Measurements from ENCODE around the gene NUP205.

Gene NUP205

GRCh38 chr7:135697276-135698049 is 139.7 kb downstream of the NUP205 start:
- TF ChIP-seq CTCF (IDR thresholded peaks at IDR 0.05; ENCODE audit: borderline replicate concordance, extremely low read depth, low read length, poor library complexity, severe bottlenecking) (no peak), EZH2 (IDR thresholded peaks at IDR 0.05; ENCODE audit: borderline replicate concordance, low read depth, low read length, severe bottlenecking) (no peak)
- H2AFZ ChIP-seq (ENCODE audit: low read depth, low read length) = no peak overlapping the region
- DNase-seq (no peak), ATAC-seq (ENCODE audit: insufficient read depth, low read depth) (no peak)
- H3K36me3 ChIP-seq (ENCODE audit: insufficient read depth, low read length) = 0 out of 2 replicates have a peak, but pooled peaks cover 2% of the 10 kb centered on the region
- no peaks in the 10 kb centered on the region for H3K9me3 ChIP-seq (ENCODE audit: insufficient read depth, low read length, severe bottlenecking)
- H3K4me2 ChIP-seq (ENCODE audit: insufficient read depth, low read length) = no peak overlapping the region
- H4K20me1 ChIP-seq (ENCODE audit: insufficient read depth, low read length) = no peaks in the 10 kb centered on the region
- no peak overlapping the region for H3K9ac ChIP-seq (ENCODE audit: low read depth, low read length)
- no peaks in the 10 kb centered on the region for H3K27me3 ChIP-seq (ENCODE audit: insufficient read depth, low read length, poor library complexity)
- no peak overlapping the region for H3K4me3 ChIP-seq (ENCODE audit: low read depth in 1 of 2, low read length in 2 of 2)
- no peaks in the 10 kb centered on the region for H3K4me1 ChIP-seq (ENCODE audit: insufficient read depth, low read length)
- no peak overlapping the region for H3K27ac ChIP-seq (ENCODE audit: low read length)
- H3K79me2 ChIP-seq (ENCODE audit: insufficient read depth, low read length) = no peaks in the 10 kb centered on the region

All from DND-41 (cell line).